Measurements from ENCODE around the gene PRELID3B.

DNA sequence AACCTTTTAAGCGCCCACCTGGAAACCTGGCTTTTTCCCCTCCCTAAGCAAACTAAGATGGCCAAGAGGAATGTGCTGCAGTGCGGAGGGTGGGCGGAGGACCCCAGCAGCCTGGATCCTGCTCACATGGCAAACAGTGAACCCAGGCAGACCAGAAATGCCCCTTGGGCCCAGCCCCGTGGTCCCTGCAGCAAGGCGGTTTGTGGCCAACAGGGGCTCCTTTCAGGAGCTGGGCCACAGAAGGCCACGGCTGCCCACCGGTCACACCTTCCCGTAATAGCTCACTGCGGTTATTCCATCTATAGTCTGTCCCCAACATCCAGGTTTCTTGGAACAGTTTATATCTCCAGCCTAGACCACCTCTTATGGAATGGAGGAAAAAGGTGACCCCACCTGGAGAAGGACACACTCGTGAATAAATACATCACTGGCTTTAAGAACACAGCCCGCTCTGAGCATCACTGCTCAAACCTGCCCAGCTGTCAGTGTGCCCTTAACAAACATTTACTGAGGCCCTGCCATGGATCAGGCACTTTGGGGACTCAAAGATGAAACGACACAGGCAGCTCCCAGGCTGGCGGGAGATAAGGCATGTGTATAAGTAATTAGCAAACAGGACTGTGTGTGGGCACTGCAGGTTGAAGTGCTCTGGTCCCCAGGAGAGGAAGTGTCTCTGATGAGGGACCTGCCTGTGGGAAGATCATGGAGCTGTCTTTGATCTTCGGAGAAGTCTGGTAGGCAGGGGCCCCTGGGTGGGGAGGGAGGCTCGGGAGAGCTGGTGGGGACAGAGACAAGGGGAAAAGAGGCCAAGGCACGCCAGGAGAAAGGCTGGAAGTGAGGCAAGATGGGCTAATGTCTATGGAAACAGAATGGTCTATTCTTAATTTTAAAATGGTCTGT lies 26.5 kb downstream of the PRELID3B start:
- TF ChIP-seq, protein P1, sequence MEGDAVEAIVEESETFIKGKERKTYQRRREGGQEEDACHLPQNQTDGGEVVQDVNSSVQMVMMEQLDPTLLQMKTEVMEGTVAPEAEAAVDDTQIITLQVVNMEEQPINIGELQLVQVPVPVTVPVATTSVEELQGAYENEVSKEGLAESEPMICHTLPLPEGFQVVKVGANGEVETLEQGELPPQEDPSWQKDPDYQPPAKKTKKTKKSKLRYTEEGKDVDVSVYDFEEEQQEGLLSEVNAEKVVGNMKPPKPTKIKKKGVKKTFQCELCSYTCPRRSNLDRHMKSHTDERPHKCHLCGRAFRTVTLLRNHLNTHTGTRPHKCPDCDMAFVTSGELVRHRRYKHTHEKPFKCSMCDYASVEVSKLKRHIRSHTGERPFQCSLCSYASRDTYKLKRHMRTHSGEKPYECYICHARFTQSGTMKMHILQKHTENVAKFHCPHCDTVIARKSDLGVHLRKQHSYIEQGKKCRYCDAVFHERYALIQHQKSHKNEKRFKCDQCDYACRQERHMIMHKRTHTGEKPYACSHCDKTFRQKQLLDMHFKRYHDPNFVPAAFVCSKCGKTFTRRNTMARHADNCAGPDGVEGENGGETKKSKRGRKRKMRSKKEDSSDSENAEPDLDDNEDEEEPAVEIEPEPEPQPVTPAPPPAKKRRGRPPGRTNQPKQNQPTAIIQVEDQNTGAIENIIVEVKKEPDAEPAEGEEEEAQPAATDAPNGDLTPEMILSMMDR (IDR thresholded peaks at IDR 0.05): no peak
- no peak for TF ChIP-seq POLR2AphosphoS5 (IDR thresholded peaks at IDR 0.05)
- TF ChIP-seq POLR2A (IDR thresholded peaks at IDR 0.05): no peak
